Activated CD4-positive, CD25-positive, alpha-beta regulatory T cell treated with anti-CD3 and anti-CD28 coated beads, Interleukin-2, amount 50 U/mL, for 72 hours (primary cell): Measurements from ENCODE around the gene DCP1B.

Source experiments
- DNase-seq: peaks from one replicate; pipeline ENCODE4 v3.0.0; 2021

Gene DCP1B

GRCh38 chr12:2017546-2018337 lies 13.5 kb upstream of the DCP1B start:
- DNase-seq: no peak

- no peak for DNase-seq
Measured at GRCh38 chr12:2016862-2017545, 12.7 kb upstream of the DCP1B start.

GRCh38 chr12:2014231-2014630 lies 10.0 kb upstream of the DCP1B start:
- no peak for DNase-seq

GRCh38 chr12:2013527-2014223 lies 9.4 kb upstream of the DCP1B start:
- DNase-seq: no peak

GRCh38 chr12:2013086-2013485 lies 8.8 kb upstream of the DCP1B start:
- no peak for DNase-seq

GRCh38 chr12:2011643-2012607 lies 7.7 kb upstream of the DCP1B start:
- no peak for DNase-seq

GRCh38 chr12:2009623-2010022 lies 5.4 kb upstream of the DCP1B start:
- DNase-seq: no peak

- no peak for DNase-seq
Measured at GRCh38 chr12:2008677-2009076, 4.4 kb upstream of the DCP1B start.

GRCh38 chr12:2003676-2004112 lies 563 bp downstream of the DCP1B start:
- DNase-seq: no peak

GRCh38 chr12:1995205-1995896 lies 8.9 kb downstream of the DCP1B start:
- DNase-seq: no peak

GRCh38 chr12:1994429-1995143 lies 9.7 kb downstream of the DCP1B start:
- no peak for DNase-seq

GRCh38 chr12:1993871-1994371 lies 10.3 kb downstream of the DCP1B start:
- DNase-seq: no peak

- DNase-seq: no peak
Measured at GRCh38 chr12:1993341-1993740, 10.9 kb downstream of the DCP1B start.

GRCh38 chr12:1992732-1993131 lies 11.5 kb downstream of the DCP1B start:
- no peak for DNase-seq

- no peak for DNase-seq
Measured at GRCh38 chr12:1989111-1989510, 15.1 kb downstream of the DCP1B start.

- DNase-seq: no peak
Measured at GRCh38 chr12:1984759-1985158, 19.5 kb downstream of the DCP1B start.

GRCh38 chr12:1980282-1980681 lies 24.0 kb downstream of the DCP1B start:
- DNase-seq: no peak

- DNase-seq: no peak
Measured at GRCh38 chr12:1978078-1978862, 26.0 kb downstream of the DCP1B start.

- no peak for DNase-seq
Measured at GRCh38 chr12:1977588-1977987, 26.7 kb downstream of the DCP1B start.

- DNase-seq: no peak
Measured at GRCh38 chr12:1977109-1977508, 27.1 kb downstream of the DCP1B start.
